GM21576 (cell line): Measurements from ENCODE around the gene ANKRD7.
"Not testable (repeated sequence)": the region's sequence is repeated elsewhere in the genome, so short reads cannot be mapped to it uniquely, and the experiment has no call there.

Source experiments
- ATAC-seq: cut with Tn5 transposase; IDR thresholded peaks from one replicate; pipeline ENCODE4 v1.9.1; 2021; ENCODE audit warnings: mild to moderate bottlenecking, moderate library complexity; ENCODE audit not compliant: unreplicated experiment

The ANKRD7 gene

GRCh38 chr7:118233799-118234198 is 9.3 kb downstream of the ANKRD7 start:
- ATAC-seq, result no peak

GRCh38 chr7:118239014-118239413 is 14.5 kb downstream of the ANKRD7 start:
- ATAC-seq, result no peak

- not testable (repeated sequence) for ATAC-seq
Observed at GRCh38 chr7:118240320-118240719, 15.8 kb downstream of the ANKRD7 start.

- no peak for ATAC-seq
Observed at GRCh38 chr7:118243695-118244094, 19.2 kb downstream of the ANKRD7 start.

GRCh38 chr7:118245267-118246040 is 20.9 kb downstream of the ANKRD7 start:
- peak; percentile 52 for ATAC-seq

GRCh38 chr7:118250860-118251494 is 26.5 kb downstream of the ANKRD7 start:
- no peak for ATAC-seq

GRCh38 chr7:118252087-118252486 is 27.6 kb downstream of the ANKRD7 start:
- no peak for ATAC-seq

GRCh38 chr7:118259115-118259514 is 34.6 kb downstream of the ANKRD7 start:
- no peak for ATAC-seq

GRCh38 chr7:118264836-118265235 is 40.3 kb downstream of the ANKRD7 start:
- ATAC-seq, result no peak

GRCh38 chr7:118280319-118281012 is 56.0 kb downstream of the ANKRD7 start:
- no peak for ATAC-seq

GRCh38 chr7:118281196-118281595 is 56.7 kb downstream of the ANKRD7 start:
- ATAC-seq, result no peak

GRCh38 chr7:118285358-118285757 is 60.9 kb downstream of the ANKRD7 start:
- no peak for ATAC-seq

- no peak for ATAC-seq
Observed at GRCh38 chr7:118286131-118286530, 61.6 kb downstream of the ANKRD7 start.

- peak; percentile 91 for ATAC-seq
Observed at GRCh38 chr7:118288098-118288497, 63.6 kb downstream of the ANKRD7 start.

GRCh38 chr7:118289476-118289875 is 65.0 kb downstream of the ANKRD7 start:
- ATAC-seq, result no peak
